ENCODE data around the gene AARS2. TPM values are rescaled to one million over a fixed set of nuclear protein-coding genes. Genes with fewer than 3 reads are reported as not detected.

The AARS2 gene
- total RNA-seq, 1 experiment from 2014 or later, result 6.1 TPM

- H3K4me2 ChIP-seq (ENCODE audit: low read depth, low read length, poor library complexity, severe bottlenecking), result no peak overlapping the region
- H3K4me3 ChIP-seq (ENCODE audit: low read length), result no peak overlapping the region
- no peaks in the 10 kb centered on the region for H3K9me2 ChIP-seq (replicated peaks; ENCODE audit: insufficient read depth, low read length)
- no peaks in the 10 kb centered on the region for H3K9me3 ChIP-seq (ENCODE audit: low read length)
- H3K27ac ChIP-seq (ENCODE audit: low read length), result no peak overlapping the region
- H3K27me3 ChIP-seq (ENCODE audit: low read length), result no peaks in the 10 kb centered on the region
- H3K4me1 ChIP-seq (ENCODE audit: low read length), result no peaks in the 10 kb centered on the region
- H3K36me3 ChIP-seq (ENCODE audit: insufficient read depth, low read length), result no peaks in the 10 kb centered on the region
- H2AFZ ChIP-seq (ENCODE audit: low read length), result no peak overlapping the region
- H3K79me2 ChIP-seq (ENCODE audit: low read length), result no peaks in the 10 kb centered on the region
- DNase-seq, result no peak
- H4K20me1 ChIP-seq (ENCODE audit: insufficient read depth, low read depth, low read length), result no peaks in the 10 kb centered on the region; the same call in 1 of the 2 replicates
- no peak overlapping the region for H3K9ac ChIP-seq (ENCODE audit: low read length)
Observed at GRCh38 chr6:44284121-44284520, 29.0 kb downstream of the AARS2 start.

GRCh38 chr6:44278774-44279697, 34.1 kb downstream of the AARS2 start:
- Histone ChIP-seq H3K36me3 (ENCODE audit: insufficient read depth, low read length) (no peaks in the 10 kb centered on the region), H3K9me2 (replicated peaks; ENCODE audit: insufficient read depth, low read length) (no peaks in the 10 kb centered on the region), H3K27ac (ENCODE audit: low read length) (no peak overlapping the region), H3K9me3 (ENCODE audit: low read length) (no peaks in the 10 kb centered on the region), H3K4me3 (ENCODE audit: low read length) (no peak overlapping the region), H3K27me3 (ENCODE audit: low read length) (no peaks in the 10 kb centered on the region), H3K4me1 (ENCODE audit: low read length) (no peaks in the 10 kb centered on the region), H3K79me2 (ENCODE audit: low read length) (no peaks in the 10 kb centered on the region), H2AFZ (ENCODE audit: low read length) (no peak overlapping the region), H3K9ac (ENCODE audit: low read length) (no peak overlapping the region), H4K20me1 (ENCODE audit: insufficient read depth, low read depth, low read length) (no peaks in the 10 kb centered on the region; the same call in 1 of the 2 replicates), H3K4me2 (ENCODE audit: low read depth, low read length, poor library complexity, severe bottlenecking) (no peak overlapping the region)
- no peak for DNase-seq

- no peaks in the 10 kb centered on the region for H3K36me3 ChIP-seq (ENCODE audit: insufficient read depth, low read length)
- H3K9me2 ChIP-seq (replicated peaks; ENCODE audit: insufficient read depth, low read length), result no peaks in the 10 kb centered on the region
- no peak overlapping the region for H3K4me3 ChIP-seq (ENCODE audit: low read length)
- no peaks in the 10 kb centered on the region for H3K27me3 ChIP-seq (ENCODE audit: low read length)
- no peaks in the 10 kb centered on the region for H3K79me2 ChIP-seq (ENCODE audit: low read length)
- no peak overlapping the region for H3K9ac ChIP-seq (ENCODE audit: low read length)
- DNase-seq, result no peak
- H3K4me2 ChIP-seq (ENCODE audit: low read depth, low read length, poor library complexity, severe bottlenecking), result no peak overlapping the region
- no peak overlapping the region for H2AFZ ChIP-seq (ENCODE audit: low read length)
- H4K20me1 ChIP-seq (ENCODE audit: insufficient read depth, low read depth, low read length), result no peaks in the 10 kb centered on the region
- H3K4me1 ChIP-seq (ENCODE audit: low read length), result no peaks in the 10 kb centered on the region
- no peak overlapping the region for H3K27ac ChIP-seq (ENCODE audit: low read length)
- H3K9me3 ChIP-seq (ENCODE audit: low read length), result no peaks in the 10 kb centered on the region
Observed at GRCh38 chr6:44278315-44278714, 34.8 kb downstream of the AARS2 start.

DNA sequence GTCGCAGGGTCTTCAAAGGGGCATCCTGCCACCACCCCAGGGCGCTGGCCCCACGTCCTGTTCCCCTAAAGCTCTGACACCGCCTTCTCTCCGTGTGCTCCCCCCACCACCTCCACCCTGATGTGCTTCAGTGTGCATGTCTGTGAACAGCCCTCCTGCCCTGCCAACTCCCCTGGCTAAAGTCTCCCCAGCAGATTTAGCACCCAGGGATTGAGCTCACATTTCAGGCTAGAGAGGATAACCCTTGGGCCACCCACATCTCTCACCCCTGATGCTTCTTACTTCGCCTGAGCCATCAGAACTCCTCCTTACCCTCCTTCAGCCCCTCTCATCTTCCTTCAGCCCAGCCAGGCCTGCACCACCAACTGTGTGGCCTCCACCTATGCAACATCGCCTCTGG, 35.4 kb downstream of the AARS2 start:
- Histone ChIP-seq H3K27ac (ENCODE audit: low read length) (no peak overlapping the region), H3K4me1 (ENCODE audit: low read length) (no peaks in the 10 kb centered on the region), H3K9me2 (replicated peaks; ENCODE audit: insufficient read depth, low read length) (no peaks in the 10 kb centered on the region), H3K79me2 (ENCODE audit: low read length) (no peaks in the 10 kb centered on the region), H3K9me3 (ENCODE audit: low read length) (no peaks in the 10 kb centered on the region), H3K4me3 (ENCODE audit: low read length) (no peak overlapping the region), H3K9ac (ENCODE audit: low read length) (no peak overlapping the region), H3K4me2 (ENCODE audit: low read depth, low read length, poor library complexity, severe bottlenecking) (no peak overlapping the region), H3K36me3 (ENCODE audit: insufficient read depth, low read length) (no peaks in the 10 kb centered on the region), H2AFZ (ENCODE audit: low read length) (no peak overlapping the region), H4K20me1 (ENCODE audit: insufficient read depth, low read depth, low read length) (no peaks in the 10 kb centered on the region), H3K27me3 (ENCODE audit: low read length) (no peaks in the 10 kb centered on the region)
- no peak for DNase-seq

- Histone ChIP-seq H4K20me1 (ENCODE audit: insufficient read depth, low read depth, low read length) (no peaks in the 10 kb centered on the region), H3K4me3 (ENCODE audit: low read length) (no peak overlapping the region), H2AFZ (ENCODE audit: low read length) (no peak overlapping the region), H3K9ac (ENCODE audit: low read length) (no peak overlapping the region), H3K9me3 (ENCODE audit: low read length) (no peaks in the 10 kb centered on the region), H3K79me2 (ENCODE audit: low read length) (no peaks in the 10 kb centered on the region), H3K36me3 (ENCODE audit: insufficient read depth, low read length) (no peaks in the 10 kb centered on the region), H3K4me1 (ENCODE audit: low read length) (no peaks in the 10 kb centered on the region), H3K27me3 (ENCODE audit: low read length) (no peaks in the 10 kb centered on the region), H3K27ac (ENCODE audit: low read length) (no peak overlapping the region), H3K4me2 (ENCODE audit: low read depth, low read length, poor library complexity, severe bottlenecking) (no peak overlapping the region), H3K9me2 (replicated peaks; ENCODE audit: insufficient read depth, low read length) (no peaks in the 10 kb centered on the region)
- no peak for DNase-seq
Observed at GRCh38 chr6:44276667-44277640, 36.2 kb downstream of the AARS2 start.

DNA sequence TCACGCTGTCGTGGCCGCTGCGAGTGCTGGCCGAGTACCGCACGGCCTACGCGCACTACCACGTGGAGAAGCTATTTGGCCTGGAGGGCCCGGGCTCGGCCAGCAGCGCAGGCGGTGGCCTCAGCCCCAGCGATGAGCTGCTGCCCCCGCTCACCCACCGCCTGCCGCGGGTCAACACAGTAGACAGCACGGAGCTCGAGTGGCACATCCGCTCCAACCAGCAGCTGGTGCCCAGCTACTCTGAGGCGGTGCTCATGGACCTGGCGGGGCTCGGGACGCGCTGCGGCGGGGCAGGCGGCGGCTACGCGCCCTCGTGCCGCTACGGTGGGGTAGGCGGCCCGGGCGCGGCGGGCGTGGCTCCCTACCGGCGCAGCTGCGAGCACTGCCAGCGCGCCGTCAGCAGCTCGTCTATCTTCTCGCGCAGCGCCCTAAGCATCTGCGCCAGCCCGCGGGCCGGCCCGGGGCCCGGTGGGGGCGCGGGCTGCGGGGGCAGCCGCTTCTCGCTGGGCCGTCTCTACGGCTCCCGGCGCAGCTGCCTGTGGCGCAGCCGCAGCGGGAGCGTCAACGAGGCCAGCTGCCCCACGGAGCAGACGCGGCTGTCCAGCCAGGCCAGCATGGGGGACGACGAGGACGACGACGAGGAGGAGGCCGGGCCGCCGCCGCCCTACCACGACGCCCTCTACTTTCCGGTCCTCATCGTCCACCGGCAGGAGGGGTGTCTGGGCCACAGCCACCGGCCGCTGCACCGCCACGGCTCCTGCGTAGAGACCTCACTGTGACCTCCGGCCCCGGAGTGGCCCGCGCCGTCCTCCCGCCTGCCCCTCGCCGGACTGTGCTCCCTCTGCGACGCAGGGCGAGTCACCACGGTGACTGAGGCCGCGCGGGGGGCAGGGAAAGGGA, 37.1 kb downstream of the AARS2 start:
- Histone ChIP-seq H3K4me3 (ENCODE audit: low read length) (no peak overlapping the region), H4K20me1 (ENCODE audit: insufficient read depth, low read depth, low read length) (no peaks in the 10 kb centered on the region), H3K4me2 (ENCODE audit: low read depth, low read length, poor library complexity, severe bottlenecking) (no peak overlapping the region), H2AFZ (ENCODE audit: low read length) (no peak overlapping the region), H3K27ac (ENCODE audit: low read length) (no peak overlapping the region), H3K79me2 (ENCODE audit: low read length) (no peaks in the 10 kb centered on the region), H3K9me2 (replicated peaks; ENCODE audit: insufficient read depth, low read length) (no peaks in the 10 kb centered on the region), H3K9me3 (ENCODE audit: low read length) (no peaks in the 10 kb centered on the region), H3K9ac (ENCODE audit: low read length) (no peak overlapping the region), H3K36me3 (ENCODE audit: insufficient read depth, low read length) (no peaks in the 10 kb centered on the region), H3K27me3 (ENCODE audit: low read length) (no peaks in the 10 kb centered on the region), H3K4me1 (ENCODE audit: low read length) (0 out of 2 replicates have a peak, but pooled peaks cover 2% of the 10 kb centered on the region)
- no peak for DNase-seq

- Histone ChIP-seq H3K36me3 (ENCODE audit: insufficient read depth, low read length) (no peaks in the 10 kb centered on the region), H3K9ac (ENCODE audit: low read length) (no peak overlapping the region), H3K27me3 (ENCODE audit: low read length) (no peaks in the 10 kb centered on the region), H3K4me1 (ENCODE audit: low read length) (0 out of 2 replicates have a peak, but pooled peaks cover 3% of the 10 kb centered on the region), H4K20me1 (ENCODE audit: insufficient read depth, low read depth, low read length) (no peaks in the 10 kb centered on the region), H3K4me2 (ENCODE audit: low read depth, low read length, poor library complexity, severe bottlenecking) (no peak overlapping the region), H3K9me2 (replicated peaks; ENCODE audit: insufficient read depth, low read length) (no peaks in the 10 kb centered on the region), H3K9me3 (ENCODE audit: low read length) (no peaks in the 10 kb centered on the region), H3K79me2 (ENCODE audit: low read length) (no peaks in the 10 kb centered on the region), H3K27ac (ENCODE audit: low read length) (no peak overlapping the region), H3K4me3 (ENCODE audit: low read length) (no peak overlapping the region), H2AFZ (ENCODE audit: low read length) (no peak overlapping the region)
- DNase-seq, result no peak
Observed at GRCh38 chr6:44275271-44275748, 37.8 kb downstream of the AARS2 start.
